OCI-LY1 (cell line): ENCODE measurements around the gene PTPRF.

Experiments used
- H2AFZ ChIP-seq: fragments of 200-600 bp; sonication (generic), shearing (Covaris generic); 2 replicates; pipeline ENCODE4 v1.6.0; 2014; ENCODE audit warnings: antibody characterized with exemption, mild to moderate bottlenecking, low read length
- H3F3A ChIP-seq: fragments of 200-600 bp; sonication (generic), shearing (Covaris generic); 2 replicates; pipeline ENCODE4 v1.6.0; 2014; ENCODE audit warnings: mild to moderate bottlenecking, antibody characterized with exemption, low read length, moderate library complexity; ENCODE audit not compliant: insufficient read depth
- H3K27ac ChIP-seq: fragments of 200-600 bp; sonication (generic); 2 replicates; pipeline ENCODE4 v1.5.1; 2014; ENCODE audit warnings: low read length, mixed run types, mild to moderate bottlenecking, low read depth; ENCODE audit not compliant: poor library complexity, severe bottlenecking
- H3K27me3 ChIP-seq: fragments of 200-600 bp; sonication (generic); 2 replicates; pipeline ENCODE4 v1.6.0; 2014; ENCODE audit warnings: antibody characterized with exemption, mild to moderate bottlenecking, low read length, moderate library complexity; ENCODE audit not compliant: insufficient read depth
- H3K36me3 ChIP-seq: fragments of 200-600 bp; sonication (generic); 2 replicates; pipeline ENCODE4 v1.6.1; 2014; ENCODE audit warnings: mild to moderate bottlenecking, antibody characterized with exemption, low read length, moderate library complexity, mixed read lengths; ENCODE audit not compliant: insufficient read depth
- H3K4me1 ChIP-seq: fragments of 200-600 bp; sonication (generic); 2 replicates; pipeline ENCODE4 v1.5.1; 2014; ENCODE audit warnings: mild to moderate bottlenecking, low read length, moderate library complexity; ENCODE audit not compliant: insufficient read depth, severe bottlenecking
- H3K4me2 ChIP-seq: fragments of 200-600 bp; sonication (generic), shearing (Covaris generic); 2 replicates; pipeline ENCODE4 v1.6.1; 2014; ENCODE audit warnings: low read length
- H3K4me3 ChIP-seq: fragments of 200-600 bp; sonication (generic); 2 replicates; pipeline ENCODE4 v1.5.1; 2014; ENCODE audit warnings: low read length, low read depth, mild to moderate bottlenecking, mixed read lengths; ENCODE audit not compliant: poor library complexity, severe bottlenecking
- H3K79me2 ChIP-seq: fragments of 200-600 bp; shearing (Covaris generic); 2 replicates; pipeline ENCODE4 v1.6.1; 2016; ENCODE audit warnings: mixed run types, low read length, mixed read lengths; ENCODE audit not compliant: insufficient read depth
- H3K9ac ChIP-seq: fragments of 200-600 bp; sonication (generic), shearing (Covaris generic); 2 replicates; pipeline ENCODE4 v1.6.1; 2014; ENCODE audit warnings: mild to moderate bottlenecking, low read length, mixed read lengths
- H3K9me2 ChIP-seq: fragments of 200-600 bp; sonication (generic), shearing (Covaris generic); 2 replicates; pipeline ENCODE4 v1.6.1; 2014; ENCODE audit warnings: low read depth, mild to moderate bottlenecking, low read length, mixed read lengths
- H3K9me3 ChIP-seq: fragments of 200-600 bp; shearing (Covaris generic); 2 replicates; pipeline ENCODE4 v1.6.1; 2014; ENCODE audit warnings: low read length, mixed read lengths
- H4K20me1 ChIP-seq: fragments of 200-600 bp; sonication (generic), shearing (Covaris generic); 2 replicates; pipeline ENCODE4 v1.6.0; 2016; ENCODE audit warnings: mild to moderate bottlenecking, low read length; ENCODE audit not compliant: insufficient read depth
- CTCF ChIP-seq: fragments of 200-600 bp; sonication (generic), shearing (Covaris generic); IDR thresholded peaks from 2 replicates; pipeline ENCODE4 v1.5.1; 2017; ENCODE audit warnings: mild to moderate bottlenecking, antibody characterized with exemption, low read length, moderate library complexity, mixed read lengths
- EZH2 ChIP-seq: fragments of 200-600 bp; sonication (generic), shearing (Covaris generic); IDR thresholded peaks from 2 replicates; pipeline ENCODE4 v1.8.0; 2017; ENCODE audit warnings: borderline replicate concordance, mixed run types, mild to moderate bottlenecking, antibody characterized with exemption, low read length, moderate library complexity, mixed read lengths

Gene PTPRF

GRCh38 chr1:43605766-43606165, 75.1 kb downstream of the PTPRF start:
- no peaks in the 10 kb centered on the region; the same call in 1 of the 2 replicates for H3K36me3 ChIP-seq
- H3K4me2 ChIP-seq, result no peak overlapping the region

GRCh38 chr1:43606624-43607023, 75.9 kb downstream of the PTPRF start:
- Histone ChIP-seq H2AFZ (no peak overlapping the region), H3K4me1 (no peaks in the 10 kb centered on the region), H4K20me1 (no peaks in the 10 kb centered on the region), H3K9ac (no peak overlapping the region), H3K27me3 (no peaks in the 10 kb centered on the region), H3K27ac (no peak overlapping the region), H3F3A (no peaks in the 10 kb centered on the region), H3K79me2 (no peaks in the 10 kb centered on the region), H3K9me3 (no peaks in the 10 kb centered on the region), H3K36me3 (no peaks in the 10 kb centered on the region; the same call in 1 of the 2 replicates), H3K4me3 (no peak overlapping the region), H3K9me2 (no peaks in the 10 kb centered on the region), H3K4me2 (no peak overlapping the region)
- TF ChIP-seq EZH2 (no peak), CTCF (no peak)

More at GRCh38 chr1:43605766-43606165, 75.1 kb downstream of the PTPRF start:
- no peak for TF ChIP-seq CTCF
- TF ChIP-seq EZH2, result no peak
- Histone ChIP-seq H3K4me3 (no peak overlapping the region), H3K9me3 (no peaks in the 10 kb centered on the region), H3F3A (no peaks in the 10 kb centered on the region), H3K9me2 (no peaks in the 10 kb centered on the region), H3K27ac (no peak overlapping the region), H3K27me3 (no peaks in the 10 kb centered on the region), H4K20me1 (no peaks in the 10 kb centered on the region), H3K4me1 (no peaks in the 10 kb centered on the region), H3K9ac (no peak overlapping the region), H3K79me2 (no peaks in the 10 kb centered on the region), H2AFZ (no peak overlapping the region)

- Histone ChIP-seq H3F3A (no peaks in the 10 kb centered on the region), H2AFZ (no peak overlapping the region), H3K4me3 (no peak overlapping the region), H3K4me1 (no peaks in the 10 kb centered on the region), H3K9ac (no peak overlapping the region), H4K20me1 (no peaks in the 10 kb centered on the region), H3K27ac (no peak overlapping the region), H3K4me2 (no peak overlapping the region), H3K79me2 (no peaks in the 10 kb centered on the region), H3K9me2 (no peaks in the 10 kb centered on the region), H3K9me3 (no peaks in the 10 kb centered on the region), H3K27me3 (no peaks in the 10 kb centered on the region), H3K36me3 (no peaks in the 10 kb centered on the region; the same call in 1 of the 2 replicates)
- no peak for TF ChIP-seq EZH2
- no peak for TF ChIP-seq CTCF
Observed at GRCh38 chr1:43608827-43609226, 78.1 kb downstream of the PTPRF start.
